Bronchial epithelial cell (primary cell): ENCODE measurements around the gene MAP4K5. TPM values are rescaled to one million over a fixed set of nuclear protein-coding genes. Genes with fewer than 3 reads are reported as not detected.
A peak's percentile ranks its signal among the peaks of the same experiment; 100 is the strongest.

ENCODE experiments used
- DNase-seq: peaks from one replicate; pipeline ENCODE4 v3.0.0-alpha.2; 2010; ENCODE audit warnings: low read depth
- FAIRE-seq: peaks from 2 replicates; lab custom pipeline; 2011; peaks lifted over from hg19 to GRCh38; lab: Jason Lieb, UNC
- H3K27me3 ChIP-seq: 2 replicates; pipeline ENCODE4 v1.5.1; 2011; ENCODE audit warnings: low read length; ENCODE audit not compliant: control insufficient read depth, insufficient read depth
- H3K36me3 ChIP-seq: 2 replicates; pipeline ENCODE4 v1.5.1; 2011; ENCODE audit warnings: low read length; ENCODE audit not compliant: control insufficient read depth, insufficient read depth
- H3K4me3 ChIP-seq: 2 replicates; pipeline ENCODE4 v1.5.1; 2011; ENCODE audit warnings: mild to moderate bottlenecking, low read depth, low read length, control low read depth
- total RNA-seq: library from RNA; depleted of rRNA; stranded (reverse); fragments of >200 nt; gene quantifications from 2 replicates; pipeline ENCODE4 v1.2.1, GENCODE V29; 2014
- TF ChIP-seq, protein P1 (sequence below): IDR thresholded peaks from 2 replicates; pipeline ENCODE4 v1.5.1; 2011; ENCODE audit warnings: mild to moderate bottlenecking, moderate library complexity, low read length, control low read depth, inconsistent platforms; ENCODE audit not compliant: insufficient read depth, severe bottlenecking

Gene MAP4K5
- total RNA-seq, 1 donor from 2014 or later: 28.4 TPM

DNA sequence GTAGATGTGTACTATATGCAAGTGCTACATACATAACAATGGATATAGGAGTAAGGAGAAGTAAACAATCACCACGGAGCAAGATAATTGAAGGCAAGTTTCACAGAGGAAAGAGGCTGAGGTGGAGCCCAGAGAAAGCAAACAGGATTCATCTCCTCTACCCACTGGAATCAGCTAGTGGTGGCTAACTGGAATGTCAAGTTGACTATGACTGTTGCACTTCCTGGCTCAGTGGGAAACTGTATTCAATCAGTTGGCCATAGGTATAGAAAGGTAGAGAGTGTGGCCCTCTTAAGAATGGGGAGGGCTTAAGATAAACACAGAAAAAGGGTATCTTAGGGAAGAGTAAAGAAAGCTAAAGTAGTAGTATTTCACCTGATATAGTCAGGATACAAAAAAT, 62.4 kb downstream of the MAP4K5 start:
- no peaks in the 10 kb centered on the region for H3K27me3 ChIP-seq
- peaks cover 3% of the 10 kb centered on the region for H3K36me3 ChIP-seq
- no peak for DNase-seq
- no peak for FAIRE-seq
- TF ChIP-seq, protein P1, sequence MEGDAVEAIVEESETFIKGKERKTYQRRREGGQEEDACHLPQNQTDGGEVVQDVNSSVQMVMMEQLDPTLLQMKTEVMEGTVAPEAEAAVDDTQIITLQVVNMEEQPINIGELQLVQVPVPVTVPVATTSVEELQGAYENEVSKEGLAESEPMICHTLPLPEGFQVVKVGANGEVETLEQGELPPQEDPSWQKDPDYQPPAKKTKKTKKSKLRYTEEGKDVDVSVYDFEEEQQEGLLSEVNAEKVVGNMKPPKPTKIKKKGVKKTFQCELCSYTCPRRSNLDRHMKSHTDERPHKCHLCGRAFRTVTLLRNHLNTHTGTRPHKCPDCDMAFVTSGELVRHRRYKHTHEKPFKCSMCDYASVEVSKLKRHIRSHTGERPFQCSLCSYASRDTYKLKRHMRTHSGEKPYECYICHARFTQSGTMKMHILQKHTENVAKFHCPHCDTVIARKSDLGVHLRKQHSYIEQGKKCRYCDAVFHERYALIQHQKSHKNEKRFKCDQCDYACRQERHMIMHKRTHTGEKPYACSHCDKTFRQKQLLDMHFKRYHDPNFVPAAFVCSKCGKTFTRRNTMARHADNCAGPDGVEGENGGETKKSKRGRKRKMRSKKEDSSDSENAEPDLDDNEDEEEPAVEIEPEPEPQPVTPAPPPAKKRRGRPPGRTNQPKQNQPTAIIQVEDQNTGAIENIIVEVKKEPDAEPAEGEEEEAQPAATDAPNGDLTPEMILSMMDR: no peak
- no peak overlapping the region for H3K4me3 ChIP-seq

DNA sequence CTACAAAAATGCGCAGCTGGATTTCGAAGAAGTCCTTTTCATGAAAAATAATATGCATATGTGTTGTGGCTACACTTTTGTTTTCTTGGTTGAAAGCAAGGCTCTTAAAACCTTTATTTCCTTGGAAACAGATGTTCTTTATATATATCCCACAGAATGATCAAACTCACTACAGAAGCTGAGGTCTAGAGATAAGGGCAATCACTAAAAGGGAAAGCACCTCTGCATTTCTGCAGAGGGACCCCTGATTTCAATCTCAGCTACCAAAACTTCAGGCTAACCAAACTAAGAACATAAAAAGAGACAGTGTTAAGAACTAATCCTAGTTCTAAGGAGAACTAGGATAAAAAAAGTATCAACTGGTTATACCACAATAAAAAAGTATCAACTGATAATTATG, 70.3 kb downstream of the MAP4K5 start:
- TF ChIP-seq, protein P1: no peak
- peaks cover 2% of the 10 kb centered on the region for H3K36me3 ChIP-seq
- no peak for FAIRE-seq

DNA sequence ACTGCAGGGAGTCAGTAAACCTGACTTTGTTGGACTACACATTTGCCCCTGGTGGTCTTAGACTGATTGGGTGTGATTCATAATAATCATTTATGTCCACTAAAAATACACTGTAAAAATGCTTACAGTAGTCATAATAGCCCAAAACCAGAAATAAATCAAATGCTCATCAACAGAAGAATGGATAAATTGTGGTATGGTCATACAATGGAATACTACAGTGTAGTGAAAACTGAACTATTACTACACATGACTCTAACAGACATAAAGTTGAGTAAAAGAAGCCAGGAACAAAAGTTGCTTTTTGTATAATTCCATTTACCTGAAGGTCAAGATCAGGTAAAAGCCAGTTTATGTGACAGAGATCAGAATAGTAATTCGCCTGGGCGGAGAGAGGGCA, 78.5 kb downstream of the MAP4K5 start:
- Histone ChIP-seq H3K36me3 (peaks cover 1% of the 10 kb centered on the region), H3K4me3 (no peak overlapping the region), H3K27me3 (no peaks in the 10 kb centered on the region)
- DNase-seq (no peak), FAIRE-seq (no peak)
- TF ChIP-seq, protein P1: no peak

More for the DNA sequence above, 70.3 kb downstream of the MAP4K5 start:
- DNase-seq: no peak
- no peak overlapping the region for H3K4me3 ChIP-seq
- no peaks in the 10 kb centered on the region for H3K27me3 ChIP-seq

DNA sequence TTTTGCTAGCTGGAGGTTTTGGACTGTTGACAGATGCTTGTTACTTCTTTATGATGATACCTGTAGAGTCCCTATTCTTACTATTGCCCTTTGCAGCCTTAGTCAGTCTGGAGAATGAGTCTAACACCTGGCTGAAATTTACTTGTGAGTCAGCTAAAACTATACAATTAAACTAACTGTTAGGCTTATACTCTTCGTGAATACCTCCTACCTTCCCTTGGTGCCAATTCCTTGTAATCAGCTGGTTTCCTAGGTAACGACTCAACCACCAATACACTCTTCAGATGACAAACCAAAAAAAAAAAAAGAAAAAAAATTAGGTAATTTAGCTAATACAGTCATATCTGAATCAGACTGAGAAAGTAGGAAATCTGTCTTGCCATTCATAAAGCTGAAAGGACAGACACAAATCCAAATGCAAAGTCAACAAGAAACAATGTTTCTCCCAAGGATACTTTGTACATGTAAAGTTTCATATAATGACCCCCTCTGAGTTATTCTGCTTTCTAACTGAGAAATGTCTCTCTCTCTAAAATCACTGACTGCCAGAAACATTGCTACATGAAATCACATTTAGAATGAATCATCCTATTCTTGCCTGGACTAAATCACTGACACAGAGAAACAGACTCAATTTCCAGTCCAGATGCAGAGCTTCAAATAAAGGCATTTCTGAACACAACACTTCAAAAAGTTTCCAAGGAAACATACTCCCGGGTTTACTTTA, 79.2 kb downstream of the MAP4K5 start:
- DNase-seq: peak; percentile 97
- Histone ChIP-seq H3K36me3 (peaks cover 1% of the 10 kb centered on the region), H3K27me3 (no peaks in the 10 kb centered on the region), H3K4me3 (no peak overlapping the region)
- TF ChIP-seq, protein P1: no peak
- no peak for FAIRE-seq

DNA sequence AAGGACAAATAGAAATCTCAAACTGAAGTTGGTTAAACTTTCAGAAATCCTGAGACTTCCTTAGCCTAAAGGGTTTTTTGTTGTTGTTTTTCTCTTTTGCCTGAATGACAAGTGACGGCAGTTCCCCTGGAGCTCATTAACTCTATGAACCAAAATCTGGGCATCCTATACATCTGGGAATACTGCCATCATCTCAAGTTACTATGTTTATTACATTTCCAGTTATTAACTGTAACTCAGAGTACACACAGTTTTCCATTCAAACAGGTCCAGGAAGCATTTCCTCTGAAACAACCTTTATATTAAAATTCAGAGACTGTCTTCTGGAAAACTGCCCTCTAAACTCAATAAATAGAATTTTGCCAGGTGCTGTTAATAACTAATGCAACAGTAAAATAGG, 80.1 kb downstream of the MAP4K5 start:
- no peak for DNase-seq
- no peak for FAIRE-seq
- Histone ChIP-seq H3K4me3 (no peak overlapping the region), H3K27me3 (no peaks in the 10 kb centered on the region), H3K36me3 (peaks cover 1% of the 10 kb centered on the region)
- TF ChIP-seq, protein P1: no peak

DNA sequence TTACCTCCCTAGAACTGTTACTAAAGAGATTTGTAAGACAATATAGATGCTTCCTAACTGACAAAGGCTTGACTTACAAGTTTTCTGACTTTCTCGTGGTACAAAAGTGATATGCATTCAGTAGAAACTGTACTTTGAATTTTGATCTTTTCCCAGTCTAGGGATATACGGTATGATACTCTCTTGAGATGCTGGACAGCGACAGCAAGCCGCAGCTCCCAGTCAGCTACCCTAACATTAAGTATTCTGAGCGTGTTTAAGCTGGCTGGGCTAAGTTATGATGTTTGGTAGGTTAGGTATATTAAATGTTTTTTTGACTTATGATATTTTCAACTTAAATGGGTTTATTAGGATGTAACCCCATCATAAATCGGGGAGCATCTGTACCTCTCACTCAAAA, 80.5 kb downstream of the MAP4K5 start:
- H3K36me3 ChIP-seq: peaks cover 1% of the 10 kb centered on the region
- FAIRE-seq (no peak), DNase-seq (no peak)
- H3K27me3 ChIP-seq: no peaks in the 10 kb centered on the region
- no peak overlapping the region for H3K4me3 ChIP-seq
- TF ChIP-seq, protein P1: no peak
